Measurements from ENCODE around the gene ZNF431. TPM values are rescaled to one million over a fixed set of nuclear protein-coding genes. Genes with fewer than 3 reads are reported as not detected.
A peak's percentile ranks its signal among the peaks of the same experiment; 100 is the strongest.

ZNF431 gene
- 10 to 100 TPM; 23.3 to 33.3 TPM for total RNA-seq

DNA sequence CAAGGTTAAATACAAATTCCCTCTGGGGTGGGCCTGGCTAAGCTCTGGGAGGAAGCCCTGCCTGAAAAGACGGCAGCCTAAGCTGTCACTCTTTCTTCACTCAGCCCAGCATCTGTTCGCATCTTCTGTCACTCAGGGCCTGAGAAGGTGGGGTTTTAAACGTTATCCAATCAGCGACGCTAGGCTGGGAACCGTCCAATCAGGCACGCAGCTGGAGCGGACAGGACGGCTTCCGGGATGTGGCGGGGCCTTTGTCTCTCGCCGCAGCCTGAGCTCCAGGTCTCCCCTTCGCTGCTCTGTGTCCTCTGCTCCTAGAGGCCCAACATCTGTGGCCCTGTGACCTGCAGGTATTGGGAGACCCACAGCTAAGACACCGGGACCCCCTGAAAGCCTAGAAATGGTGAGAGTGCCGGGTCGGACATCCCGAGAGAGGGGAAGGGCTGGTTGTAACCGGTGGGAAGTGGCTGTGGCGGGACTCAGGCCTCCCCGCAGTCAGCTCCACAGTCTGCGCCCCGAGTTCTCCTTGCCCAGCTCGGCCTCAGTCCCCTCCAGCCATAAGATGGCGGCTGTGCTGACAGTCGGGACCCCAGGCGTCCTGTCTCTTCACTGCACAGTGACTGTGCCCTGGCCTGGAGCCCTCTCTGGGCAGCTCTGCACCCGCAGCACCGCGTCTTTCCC, at the start of gene ZNF431:
TSS of gene ZNF431 (plus strand) at position 254 of the 678 bp plus-strand sequence. CDS start at position 398, 144 bp downstream.
- Mint-ChIP-seq H3K4me3 (peak within 1 kb of the TSS; percentile 96 to 98), H3K27ac (peak within 1 kb of the TSS; percentile 94), H3K4me1 (ENCODE audit: low read depth) (peaks cover 33% of the 10 kb centered on the region), H3K27me3 (ENCODE audit: low read depth) (no peaks in the 10 kb centered on the region), H3K9me3 (peaks cover 0 to 1% of the 10 kb centered on the region in 2 donors), H3K36me3 (ENCODE audit: insufficient read depth in 2 of 2) (peaks cover 11 to 30% of the 10 kb centered on the region in 2 donors)
- DNase-seq: peak; percentile 87 to 91
- peak; percentile 99 for ATAC-seq (replicated peaks in 1 of 2)

- peaks cover 2 to 17% of the 10 kb centered on the region in 2 donors for H3K36me3 Mint-ChIP-seq (ENCODE audit: insufficient read depth in 2 of 2)
- DNase-seq (no peak), ATAC-seq (replicated peaks in 1 of 2) (no peak)
- H3K4me1 Mint-ChIP-seq (ENCODE audit: low read depth): no peaks in the 10 kb centered on the region
- no peak overlapping the region for H3K4me3 Mint-ChIP-seq
- H3K27ac Mint-ChIP-seq: no peak overlapping the region
- H3K9me3 Mint-ChIP-seq: no peaks in the 10 kb centered on the region
- no peaks in the 10 kb centered on the region for H3K27me3 Mint-ChIP-seq (ENCODE audit: low read depth)
Observed at GRCh38 chr19:21092109-21092508, 49.7 kb upstream of the ZNF431 start.

- Mint-ChIP-seq H3K9me3 (no peaks in the 10 kb centered on the region), H3K27ac (no peak overlapping the region), H3K4me3 (no peak overlapping the region), H3K27me3 (ENCODE audit: low read depth) (no peaks in the 10 kb centered on the region), H3K36me3 (ENCODE audit: insufficient read depth in 2 of 2) (peaks cover 2 to 13% of the 10 kb centered on the region in 2 donors), H3K4me1 (ENCODE audit: low read depth) (no peaks in the 10 kb centered on the region)
- ATAC-seq (replicated peaks in 1 of 2) (no peak), DNase-seq (no peak)
Observed at GRCh38 chr19:21094347-21095025, 47.4 kb upstream of the ZNF431 start.

DNA sequence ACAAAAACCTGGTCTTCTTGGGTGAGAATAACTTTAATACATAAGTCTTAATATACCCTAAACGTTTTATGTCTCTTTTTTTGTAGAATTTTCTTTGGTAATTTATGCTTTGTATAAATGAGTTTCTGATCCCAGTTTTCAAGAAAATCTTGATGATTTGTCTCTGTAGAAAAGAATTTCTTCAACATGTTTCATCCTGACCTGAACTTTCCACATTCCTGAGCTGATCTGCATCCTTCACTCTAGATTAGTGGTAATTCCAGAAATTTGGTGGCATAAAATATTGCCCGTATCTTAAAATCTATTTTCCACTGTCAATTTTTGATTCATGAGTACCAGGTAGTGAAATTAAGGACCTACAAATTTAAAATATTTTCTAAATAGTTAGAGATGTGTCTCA, 43.5 kb upstream of the ZNF431 start:
- H3K9me3 Mint-ChIP-seq: no peaks in the 10 kb centered on the region
- H3K27ac Mint-ChIP-seq: no peak overlapping the region
- no peak for DNase-seq
- H3K27me3 Mint-ChIP-seq (ENCODE audit: low read depth): no peaks in the 10 kb centered on the region
- peaks cover 0 to 20% of the 10 kb centered on the region in 2 donors for H3K36me3 Mint-ChIP-seq (ENCODE audit: insufficient read depth in 2 of 2)
- peaks cover 11% of the 10 kb centered on the region for H3K4me1 Mint-ChIP-seq (ENCODE audit: low read depth)
- no peak overlapping the region for H3K4me3 Mint-ChIP-seq
- ATAC-seq (replicated peaks in 1 of 2): no peak

GRCh38 chr19:21101521-21102242, 40.2 kb upstream of the ZNF431 start:
- Mint-ChIP-seq H3K4me3 (no peak overlapping the region), H3K27ac (no peak overlapping the region), H3K4me1 (ENCODE audit: low read depth) (peaks cover 11% of the 10 kb centered on the region), H3K9me3 (no peaks in the 10 kb centered on the region), H3K27me3 (ENCODE audit: low read depth) (no peaks in the 10 kb centered on the region), H3K36me3 (ENCODE audit: insufficient read depth in 2 of 2) (peaks cover 0 to 25% of the 10 kb centered on the region in 2 donors)
- DNase-seq (peak; percentile 13 to 25), ATAC-seq (replicated peaks in 1 of 2) (peak; percentile 75 to 93)

DNA sequence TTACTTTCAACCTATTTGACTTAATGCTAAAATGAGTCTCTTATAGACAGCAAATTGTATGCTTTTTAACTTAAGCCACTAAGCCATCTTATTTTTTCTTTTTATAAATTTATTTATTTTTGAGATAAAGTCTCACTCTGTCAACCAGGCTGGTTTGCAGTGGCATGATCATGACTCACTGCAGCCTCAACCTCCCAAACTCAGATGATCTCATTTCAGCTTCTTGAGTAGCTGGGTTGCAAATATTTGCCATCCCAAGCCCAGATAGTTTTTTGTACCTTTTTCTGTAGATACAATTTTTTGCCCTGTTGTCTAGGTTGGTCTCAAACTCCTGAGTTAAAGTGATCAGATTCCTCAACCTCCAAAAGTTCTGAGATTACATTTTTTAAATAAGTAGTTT, 32.7 kb upstream of the ZNF431 start:
- H3K36me3 Mint-ChIP-seq (ENCODE audit: insufficient read depth in 2 of 2): peaks cover 23 to 65% of the 10 kb centered on the region in 2 donors
- ATAC-seq (replicated peaks in 1 of 2) (no peak), DNase-seq (no peak)
- H3K9me3 Mint-ChIP-seq: peaks cover 11 to 20% of the 10 kb centered on the region in 2 donors
- H3K4me3 Mint-ChIP-seq: no peak overlapping the region
- no peaks in the 10 kb centered on the region for H3K4me1 Mint-ChIP-seq (ENCODE audit: low read depth)
- H3K27ac Mint-ChIP-seq: no peak overlapping the region
- no peaks in the 10 kb centered on the region for H3K27me3 Mint-ChIP-seq (ENCODE audit: low read depth)

DNA sequence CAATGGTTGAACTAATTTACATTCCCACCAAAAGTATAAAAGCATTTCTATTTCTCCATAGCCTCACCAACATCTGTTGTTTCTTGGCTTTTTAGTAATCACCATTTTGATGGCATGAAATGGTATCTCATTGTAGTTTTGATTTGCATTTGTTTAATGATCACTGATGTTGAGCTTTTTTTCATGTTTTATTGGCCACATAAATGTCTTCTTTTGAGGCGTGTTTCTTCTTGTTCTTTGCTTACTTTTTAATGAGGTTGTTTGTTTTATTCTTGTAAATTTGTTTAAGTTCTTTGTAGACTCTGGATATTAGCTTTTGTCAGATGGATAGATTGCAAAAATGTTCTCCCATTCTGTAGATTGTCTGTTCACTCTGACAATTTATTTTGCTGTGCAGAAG, 31.7 kb upstream of the ZNF431 start:
- Mint-ChIP-seq H3K9me3 (peaks cover 16 to 26% of the 10 kb centered on the region in 2 donors), H3K4me3 (no peak overlapping the region), H3K27ac (no peak overlapping the region), H3K27me3 (ENCODE audit: low read depth) (no peaks in the 10 kb centered on the region), H3K4me1 (ENCODE audit: low read depth) (no peaks in the 10 kb centered on the region), H3K36me3 (ENCODE audit: insufficient read depth in 2 of 2) (peaks cover 31 to 69% of the 10 kb centered on the region in 2 donors)
- DNase-seq: no peak
- ATAC-seq (replicated peaks in 1 of 2): no peak

DNA sequence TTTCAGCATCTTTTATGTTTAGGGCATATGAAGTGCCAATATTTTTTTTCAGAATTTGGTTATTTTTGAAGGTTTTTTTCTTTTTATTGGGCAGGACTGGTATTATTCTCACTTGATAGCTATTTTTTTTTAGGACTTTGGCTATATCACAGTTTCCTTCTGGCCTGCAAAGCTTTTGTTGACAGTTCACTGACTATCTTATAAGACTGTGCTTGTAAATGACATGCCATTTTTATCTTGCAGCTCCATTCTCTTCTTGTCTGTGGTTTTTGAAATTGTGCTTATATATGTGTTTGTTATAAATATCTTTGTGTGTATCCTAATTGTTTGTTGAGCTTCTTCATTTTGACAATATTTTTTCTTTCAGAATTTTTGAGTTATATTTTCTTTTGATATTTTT, 26.4 kb upstream of the ZNF431 start:
- Mint-ChIP-seq H3K27me3 (ENCODE audit: low read depth) (no peaks in the 10 kb centered on the region), H3K4me3 (no peak overlapping the region), H3K9me3 (peaks cover 19 to 27% of the 10 kb centered on the region in 2 donors), H3K36me3 (ENCODE audit: insufficient read depth in 2 of 2) (peaks cover 38 to 74% of the 10 kb centered on the region in 2 donors), H3K4me1 (ENCODE audit: low read depth) (no peaks in the 10 kb centered on the region), H3K27ac (no peak overlapping the region)
- ATAC-seq (replicated peaks in 1 of 2) (no peak), DNase-seq (no peak)

DNA sequence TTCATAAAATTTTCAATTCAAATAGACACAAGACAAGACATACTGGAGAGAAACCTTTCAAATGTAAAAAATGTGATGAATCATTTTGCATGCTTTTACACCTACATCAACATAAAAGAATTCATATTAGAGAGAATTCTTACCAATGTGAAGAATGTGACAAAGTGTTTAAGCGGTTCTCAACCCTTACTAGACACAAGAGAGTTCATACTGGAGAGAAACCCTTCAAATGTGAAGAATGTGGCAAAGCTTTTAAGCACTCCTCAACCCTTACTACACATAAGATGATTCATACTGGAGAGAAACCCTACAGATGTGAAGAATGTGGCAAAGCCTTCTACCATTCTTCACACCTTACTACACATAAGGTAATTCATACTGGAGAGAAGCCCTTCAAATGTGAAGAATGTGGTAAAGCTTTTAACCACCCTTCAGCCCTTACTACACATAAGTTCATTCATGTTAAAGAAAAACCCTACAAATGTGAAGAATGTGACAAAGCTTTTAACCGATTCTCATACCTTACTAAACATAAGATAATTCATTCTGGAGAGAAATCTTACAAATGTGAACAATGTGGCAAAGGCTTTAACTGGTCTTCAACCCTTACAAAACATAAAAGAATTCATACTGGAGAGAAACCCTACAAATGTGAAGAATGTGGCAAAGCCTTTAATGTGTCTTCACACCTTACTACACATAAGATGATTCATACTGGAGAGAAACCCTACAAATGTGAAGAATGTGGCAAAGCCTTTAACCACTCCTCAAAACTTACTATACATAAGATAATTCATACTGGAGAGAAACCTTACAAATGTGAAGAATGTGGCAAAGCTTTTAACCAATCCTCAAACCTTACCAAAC, 24.6 kb upstream of the ZNF431 start:
- peaks cover 15 to 19% of the 10 kb centered on the region in 2 donors for H3K9me3 Mint-ChIP-seq
- H3K36me3 Mint-ChIP-seq (ENCODE audit: insufficient read depth in 2 of 2): peaks cover 34 to 56% of the 10 kb centered on the region in 2 donors
- DNase-seq (no peak), ATAC-seq (replicated peaks in 1 of 2) (no peak)
- H3K27me3 Mint-ChIP-seq (ENCODE audit: low read depth): no peaks in the 10 kb centered on the region
- H3K4me1 Mint-ChIP-seq (ENCODE audit: low read depth): no peaks in the 10 kb centered on the region
- no peak overlapping the region for H3K4me3 Mint-ChIP-seq
- H3K27ac Mint-ChIP-seq: no peak overlapping the region

- peaks cover 5 to 6% of the 10 kb centered on the region in 2 donors for H3K9me3 Mint-ChIP-seq
Observed at GRCh38 chr19:21126078-21126477, 15.8 kb upstream of the ZNF431 start.

DNA sequence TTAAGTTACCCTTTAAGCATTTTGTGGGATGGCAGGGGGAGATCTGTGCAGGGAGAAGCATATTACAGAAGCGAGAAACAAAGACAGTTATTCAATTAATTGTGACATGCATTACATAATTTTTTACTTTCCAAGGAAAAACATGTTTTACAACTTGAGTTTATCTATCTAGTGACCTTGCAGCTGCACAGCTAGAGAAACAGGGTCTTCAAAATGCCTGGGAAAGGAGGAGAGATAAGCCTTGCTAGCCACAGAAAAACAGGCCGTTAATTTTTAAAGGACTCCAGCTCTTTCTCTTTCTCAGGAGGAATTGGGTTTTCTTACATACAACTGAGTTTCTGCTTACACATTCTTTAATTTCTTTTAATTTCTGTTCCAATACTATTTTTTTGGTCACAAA, 14.8 kb upstream of the ZNF431 start:
- H3K36me3 Mint-ChIP-seq (ENCODE audit: insufficient read depth in 2 of 2): peaks cover 14 to 16% of the 10 kb centered on the region in 2 donors
- no peak overlapping the region for H3K4me3 Mint-ChIP-seq
- no peaks in the 10 kb centered on the region for H3K4me1 Mint-ChIP-seq (ENCODE audit: low read depth)
- peaks cover 5 to 6% of the 10 kb centered on the region in 2 donors for H3K9me3 Mint-ChIP-seq
- DNase-seq (no peak), ATAC-seq (replicated peaks in 1 of 2) (no peak)
- H3K27me3 Mint-ChIP-seq (ENCODE audit: low read depth): no peaks in the 10 kb centered on the region
- no peak overlapping the region for H3K27ac Mint-ChIP-seq

More at GRCh38 chr19:21126078-21126477, 15.8 kb upstream of the ZNF431 start:
- Mint-ChIP-seq H3K27me3 (ENCODE audit: low read depth) (no peaks in the 10 kb centered on the region), H3K4me1 (ENCODE audit: low read depth) (no peaks in the 10 kb centered on the region), H3K4me3 (no peak overlapping the region), H3K36me3 (ENCODE audit: insufficient read depth in 2 of 2) (peaks cover 14 to 16% of the 10 kb centered on the region in 2 donors), H3K27ac (no peak overlapping the region)
- no peak for DNase-seq
- no peak for ATAC-seq (replicated peaks in 1 of 2)

- H3K4me3 Mint-ChIP-seq: no peak overlapping the region
- DNase-seq: no peak
- no peak for ATAC-seq (replicated peaks in 1 of 2)
- no peaks in the 10 kb centered on the region for H3K27me3 Mint-ChIP-seq (ENCODE audit: low read depth)
- no peaks in the 10 kb centered on the region for H3K4me1 Mint-ChIP-seq (ENCODE audit: low read depth)
- peaks cover 5 to 6% of the 10 kb centered on the region in 2 donors for H3K9me3 Mint-ChIP-seq
- no peak overlapping the region for H3K27ac Mint-ChIP-seq
- peaks cover 14% of the 10 kb centered on the region in 2 donors for H3K36me3 Mint-ChIP-seq (ENCODE audit: insufficient read depth in 2 of 2)
Observed at GRCh38 chr19:21127898-21128297, 13.9 kb upstream of the ZNF431 start.

All from activated T-cell treated with anti-CD3 and anti-CD28 coated beads, Interleukin-2, amount 50 U/mL, for 72 hours (primary cell).